Fibroblast of lung (primary cell): Measurements from ENCODE around the gene TLNRD1.

Experiments used
- CTCF ChIP-seq, 2 donors: IDR thresholded peaks in 1 of 2; conservative IDR thresholded peaks in 1 of 2; 1 replicate in 1 of 2; 2 replicates in 1 of 2; pipeline ENCODE4 v1.5.1; 2011 to 2012; ENCODE audit warnings: low read length in 2 of 2, control low read depth in 1 of 2, inconsistent platforms in 1 of 2, low read depth in 1 of 2, mild to moderate bottlenecking in 1 of 2
- EZH2 ChIP-seq: IDR thresholded peaks from 2 replicates; pipeline ENCODE4 v1.5.1; 2012; ENCODE audit warnings: low read length, control low read depth, mild to moderate bottlenecking; ENCODE audit errors: missing control alignments

- TF ChIP-seq EZH2 (no peak), CTCF (conservative IDR thresholded peaks at IDR 0.05 in 1 of 2, IDR thresholded peaks at IDR 0.05 in 1 of 2; ENCODE audit: low read depth in 1 of 2, low read length in 2 of 2) (no peak)
These were observed 29.6 kb downstream of the TLNRD1 start for GRCh38 chr15:81030301-81030750.
